Measurements from ENCODE around the gene SRPK3.

The SRPK3 gene, protein sequence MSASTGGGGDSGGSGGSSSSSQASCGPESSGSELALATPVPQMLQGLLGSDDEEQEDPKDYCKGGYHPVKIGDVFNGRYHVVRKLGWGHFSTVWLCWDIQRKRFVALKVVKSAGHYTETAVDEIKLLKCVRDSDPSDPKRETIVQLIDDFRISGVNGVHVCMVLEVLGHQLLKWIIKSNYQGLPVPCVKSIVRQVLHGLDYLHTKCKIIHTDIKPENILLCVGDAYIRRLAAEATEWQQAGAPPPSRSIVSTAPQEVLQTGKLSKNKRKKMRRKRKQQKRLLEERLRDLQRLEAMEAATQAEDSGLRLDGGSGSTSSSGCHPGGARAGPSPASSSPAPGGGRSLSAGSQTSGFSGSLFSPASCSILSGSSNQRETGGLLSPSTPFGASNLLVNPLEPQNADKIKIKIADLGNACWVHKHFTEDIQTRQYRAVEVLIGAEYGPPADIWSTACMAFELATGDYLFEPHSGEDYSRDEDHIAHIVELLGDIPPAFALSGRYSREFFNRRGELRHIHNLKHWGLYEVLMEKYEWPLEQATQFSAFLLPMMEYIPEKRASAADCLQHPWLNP

GRCh38 chrX:153780678-153781427, at the start of gene SRPK3:
TSS of gene SRPK3 (plus strand) at chrX:153781041. CDS start at chrX:153781087, 46 bp downstream.
- ATAC-seq (peak; percentile 21), DNase-seq (no peak)
- Mint-ChIP-seq H3K4me3 (no peak within 1 kb of the TSS), H3K27me3 (peaks cover 12% of the 10 kb centered on the region), H3K9me3 (no peaks in the 10 kb centered on the region), H3K4me1 (peaks cover 9% of the 10 kb centered on the region), H3K27ac (peak within 1 kb of the TSS; percentile 31 to 34)

GRCh38 chrX:153731117-153731844, 49.6 kb upstream of the SRPK3 start:
- Mint-ChIP-seq H3K4me3 (peak overlapping the region in 1 of 2 donors; percentile 50), H3K4me1 (peaks cover 45% of the 10 kb centered on the region), H3K9me3 (peaks cover 8 to 9% of the 10 kb centered on the region in 2 donors), H3K27ac (peak overlapping the region in 1 of 2 donors; percentile 52), H3K27me3 (no peaks in the 10 kb centered on the region)
- DNase-seq (no peak), ATAC-seq (no peak)

DNA sequence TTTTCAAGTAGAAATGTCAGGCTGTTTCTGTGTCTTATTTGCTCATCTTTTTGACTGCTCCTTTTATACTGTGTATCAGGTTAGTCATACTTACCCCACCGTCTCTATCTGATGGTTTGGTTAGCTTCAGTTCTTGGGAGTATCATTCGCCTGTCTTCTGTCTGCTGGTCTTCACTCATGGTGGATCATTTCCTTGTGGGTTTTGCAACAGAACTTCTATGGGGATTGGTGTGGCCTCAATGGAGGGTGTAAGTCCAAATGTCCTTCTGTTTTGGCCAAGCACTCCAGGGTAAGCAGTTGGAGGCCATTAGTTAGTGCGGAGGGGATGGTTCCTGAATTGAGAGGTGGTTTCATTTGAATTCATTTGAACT, 49.0 kb upstream of the SRPK3 start:
- Mint-ChIP-seq H3K27me3 (no peaks in the 10 kb centered on the region), H3K4me1 (peaks cover 40% of the 10 kb centered on the region), H3K4me3 (peak overlapping the region in 1 of 2 donors; percentile 50), H3K9me3 (peaks cover 8 to 9% of the 10 kb centered on the region in 2 donors), H3K27ac (no peak overlapping the region)
- DNase-seq, result no peak
- no peak for ATAC-seq

- Mint-ChIP-seq H3K4me3 (no peak overlapping the region), H3K4me1 (peaks cover 34% of the 10 kb centered on the region), H3K27ac (no peak overlapping the region), H3K9me3 (peaks cover 8 to 9% of the 10 kb centered on the region in 2 donors), H3K27me3 (no peaks in the 10 kb centered on the region)
- no peak for DNase-seq
- no peak for ATAC-seq
Observed at GRCh38 chrX:153732401-153732800, 48.4 kb upstream of the SRPK3 start.

DNA sequence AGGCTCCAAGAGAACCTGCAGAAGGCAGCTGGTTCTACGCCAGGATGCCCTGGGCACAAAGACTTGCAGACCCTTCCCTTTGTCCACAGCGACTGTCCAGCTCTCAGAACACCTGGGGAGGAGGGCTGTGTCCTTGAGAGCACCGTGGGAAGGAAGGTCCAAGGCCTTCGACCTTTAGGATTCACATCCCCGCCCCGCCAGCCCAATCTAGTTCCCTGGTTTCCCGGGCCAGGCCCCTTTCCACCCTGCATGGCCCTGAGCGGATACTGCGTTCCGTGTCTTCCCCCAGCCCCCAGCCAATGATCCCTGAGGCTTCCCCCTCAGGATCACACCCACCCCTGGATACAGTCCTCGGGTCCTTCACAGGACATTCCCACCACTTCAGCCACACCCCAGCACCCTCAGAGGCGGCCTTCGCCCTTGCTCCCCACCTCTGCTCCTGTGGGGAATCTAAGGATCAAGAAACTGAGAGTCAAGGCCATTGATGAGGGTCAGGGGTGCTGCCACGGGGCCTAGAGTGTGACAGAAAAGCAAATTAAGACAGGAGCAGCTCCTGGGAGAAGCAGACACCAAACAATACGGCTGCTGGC, 47.1 kb upstream of the SRPK3 start:
- no peak for DNase-seq
- Mint-ChIP-seq H3K27me3 (no peaks in the 10 kb centered on the region), H3K27ac (no peak overlapping the region)

DNA sequence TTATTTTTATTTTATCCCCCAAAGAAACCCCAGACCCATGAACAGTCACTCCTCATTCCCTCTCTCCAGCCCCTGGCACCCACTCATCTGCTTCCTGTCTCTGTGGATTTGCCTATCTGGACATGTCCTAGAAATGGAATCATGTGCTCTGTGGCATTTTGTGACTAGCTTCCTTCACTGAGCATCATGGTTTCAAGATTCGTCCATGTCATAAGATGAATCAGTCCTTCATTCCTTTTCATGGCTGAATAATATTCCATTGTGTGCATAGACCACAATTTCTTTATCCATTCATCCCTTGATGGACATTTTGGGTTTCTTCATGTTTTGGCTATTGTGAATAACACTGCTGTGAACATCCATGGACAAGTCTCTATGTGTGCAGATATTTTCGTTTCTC, 46.0 kb upstream of the SRPK3 start:
- Mint-ChIP-seq H3K27me3 (no peaks in the 10 kb centered on the region), H3K4me1 (peaks cover 33% of the 10 kb centered on the region), H3K27ac (no peak overlapping the region), H3K9me3 (peaks cover 8 to 9% of the 10 kb centered on the region in 2 donors), H3K4me3 (no peak overlapping the region)
- ATAC-seq (no peak), DNase-seq (no peak)

More for the DNA sequence above, 47.1 kb upstream of the SRPK3 start:
- H3K9me3 Mint-ChIP-seq, result peaks cover 8 to 9% of the 10 kb centered on the region in 2 donors
- no peak overlapping the region for H3K4me3 Mint-ChIP-seq
- peaks cover 27% of the 10 kb centered on the region for H3K4me1 Mint-ChIP-seq
- no peak for ATAC-seq

DNA sequence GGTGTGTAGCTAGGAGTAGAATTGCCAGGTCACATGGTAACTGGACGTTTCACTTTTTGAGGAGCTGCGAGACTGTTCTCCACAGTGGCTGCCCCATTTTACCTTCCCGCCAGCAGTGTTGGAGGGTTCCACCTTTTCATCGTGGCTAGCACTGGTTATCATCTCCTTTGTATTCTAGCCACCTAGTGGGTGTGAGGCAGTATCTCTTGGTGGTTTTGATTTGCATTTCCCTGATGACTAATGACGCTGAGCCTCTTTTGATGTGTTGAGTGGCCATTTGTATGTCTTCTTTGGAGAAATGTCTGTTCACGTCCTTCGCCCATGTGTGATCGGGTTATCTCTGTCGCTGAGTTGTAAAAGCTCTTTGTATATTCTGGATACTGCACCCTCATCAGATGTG, 45.6 kb upstream of the SRPK3 start:
- peaks cover 37% of the 10 kb centered on the region for H3K4me1 Mint-ChIP-seq

GRCh38 chrX:153736071-153736820, 44.6 kb upstream of the SRPK3 start:
- Mint-ChIP-seq H3K27me3 (no peaks in the 10 kb centered on the region), H3K4me1 (peaks cover 38% of the 10 kb centered on the region), H3K27ac (no peak overlapping the region), H3K9me3 (peaks cover 7 to 9% of the 10 kb centered on the region in 2 donors), H3K4me3 (no peak overlapping the region)
- DNase-seq (no peak), ATAC-seq (no peak)

More for the DNA sequence above, 45.6 kb upstream of the SRPK3 start:
- H3K27ac Mint-ChIP-seq, result no peak overlapping the region
- H3K9me3 Mint-ChIP-seq, result peaks cover 8 to 9% of the 10 kb centered on the region in 2 donors
- DNase-seq (no peak), ATAC-seq (peak; percentile 75)
- no peaks in the 10 kb centered on the region for H3K27me3 Mint-ChIP-seq
- H3K4me3 Mint-ChIP-seq, result no peak overlapping the region

DNA sequence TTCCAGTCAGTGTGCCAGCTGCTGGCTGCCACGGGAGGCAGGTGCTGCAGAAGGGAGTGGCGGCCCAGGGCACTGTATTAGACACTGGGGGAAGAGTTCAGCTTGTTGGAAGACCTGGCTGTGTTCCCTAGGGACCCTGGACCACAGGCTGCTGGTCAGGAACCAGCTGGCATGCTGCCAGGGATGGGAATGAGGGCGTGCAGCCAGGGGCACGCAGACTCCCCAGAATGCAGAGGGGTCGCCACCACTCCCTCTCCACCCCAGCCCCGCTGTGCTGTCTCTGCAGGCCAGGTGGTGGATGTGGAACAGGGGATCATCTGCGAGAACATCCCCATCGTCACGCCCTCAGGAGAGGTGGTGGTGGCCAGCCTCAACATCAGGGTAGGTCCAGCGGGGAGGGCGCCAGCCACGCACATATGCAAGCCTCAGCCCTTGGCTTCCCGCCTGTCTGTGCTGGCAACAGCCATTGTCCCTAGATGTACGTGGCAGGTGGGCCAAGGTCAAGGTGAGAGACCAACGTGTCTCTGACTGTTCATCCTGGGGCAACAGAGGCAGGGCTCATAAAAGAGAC, 43.9 kb upstream of the SRPK3 start:
- Mint-ChIP-seq H3K27ac (no peak overlapping the region), H3K9me3 (peaks cover under 1 to 3% of the 10 kb centered on the region in 2 donors), H3K4me1 (peaks cover 32% of the 10 kb centered on the region), H3K4me3 (no peak overlapping the region), H3K27me3 (no peaks in the 10 kb centered on the region)
- no peak for DNase-seq
- no peak for ATAC-seq

GRCh38 chrX:153738056-153738605, 42.7 kb upstream of the SRPK3 start:
- DNase-seq (no peak), ATAC-seq (no peak)
- Mint-ChIP-seq H3K9me3 (no peaks in the 10 kb centered on the region), H3K4me1 (peaks cover 31% of the 10 kb centered on the region), H3K27ac (no peak overlapping the region), H3K4me3 (no peak overlapping the region), H3K27me3 (no peaks in the 10 kb centered on the region)

GRCh38 chrX:153739754-153740486, 40.9 kb upstream of the SRPK3 start:
- peak; percentile 75 for ATAC-seq
- Mint-ChIP-seq H3K27me3 (peaks cover 6% of the 10 kb centered on the region), H3K9me3 (no peaks in the 10 kb centered on the region), H3K4me3 (peak overlapping the region in 1 of 2 donors; percentile 63), H3K27ac (peak overlapping the region; percentile 57 to 86), H3K4me1 (peaks cover 28% of the 10 kb centered on the region)
- peak in 1 of 2 donors; percentile 19 for DNase-seq

GRCh38 chrX:153740631-153741222, 40.1 kb upstream of the SRPK3 start:
- H3K4me1 Mint-ChIP-seq, result peaks cover 20% of the 10 kb centered on the region
- ATAC-seq (no peak), DNase-seq (no peak)
- H3K4me3 Mint-ChIP-seq, result peak overlapping the region in 1 of 2 donors; percentile 63
- H3K9me3 Mint-ChIP-seq, result no peaks in the 10 kb centered on the region
- H3K27ac Mint-ChIP-seq, result peak overlapping the region; percentile 57 to 86
- H3K27me3 Mint-ChIP-seq, result peaks cover 9% of the 10 kb centered on the region

DNA sequence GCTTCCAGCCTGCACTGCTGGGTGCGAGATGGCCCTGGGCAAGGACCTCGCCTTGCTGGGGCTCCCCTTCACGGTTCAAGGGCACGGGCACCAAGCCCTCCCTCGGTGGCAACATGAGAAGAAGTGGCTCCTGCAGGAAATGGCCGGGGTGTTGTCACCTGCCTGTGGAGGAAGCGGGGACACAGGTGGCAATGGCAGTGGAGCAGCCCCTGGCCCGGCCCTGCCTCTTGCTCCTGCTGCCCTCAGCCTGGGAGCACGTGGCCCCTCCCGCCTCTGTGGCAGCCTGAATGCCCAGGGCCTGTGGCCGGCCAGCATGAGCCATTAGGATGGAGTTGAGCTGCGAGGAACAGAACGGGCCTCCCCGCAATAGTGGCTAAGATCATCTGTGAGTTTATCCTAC, 39.4 kb upstream of the SRPK3 start:
- Mint-ChIP-seq H3K9me3 (no peaks in the 10 kb centered on the region), H3K4me1 (peaks cover 20% of the 10 kb centered on the region), H3K27me3 (peaks cover 13% of the 10 kb centered on the region), H3K27ac (no peak overlapping the region), H3K4me3 (no peak overlapping the region)
- DNase-seq (no peak), ATAC-seq (no peak)

Data from stimulated activated naive CD8-positive, alpha-beta T cell treated with anti-CD3 and anti-CD28 coated beads, Interleukin-15, amount 100 ng/mL, for 72 hours (primary cell).